Hypothalamus (tissue), 51 donors: ENCODE data around the gene TTC21B.

Source experiments
- DNase-seq, 51 donors: peaks; one replicate each; lab custom pipeline; 2025; lab: John Stamatoyannopoulos, UW

The TTC21B gene

DNA sequence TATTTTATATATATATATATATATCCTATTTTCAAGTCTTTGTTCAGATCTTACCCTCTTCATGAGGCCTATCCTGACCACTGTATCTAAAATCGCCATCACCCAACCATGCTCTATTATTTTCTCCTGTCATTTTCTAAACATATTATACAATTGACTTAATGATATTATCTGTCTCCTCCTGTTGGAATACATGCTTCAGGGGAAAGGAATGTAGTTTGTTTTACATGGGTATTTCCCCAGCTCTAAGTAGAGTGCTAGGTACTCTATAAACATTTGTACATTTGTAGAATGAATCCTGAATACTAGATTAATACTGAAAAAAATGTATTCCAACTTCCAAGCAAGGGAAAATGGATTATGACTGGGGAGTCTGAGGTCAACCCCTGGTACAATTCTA is 26.2 kb downstream of the TTC21B start:
- no peak for DNase-seq

DNA sequence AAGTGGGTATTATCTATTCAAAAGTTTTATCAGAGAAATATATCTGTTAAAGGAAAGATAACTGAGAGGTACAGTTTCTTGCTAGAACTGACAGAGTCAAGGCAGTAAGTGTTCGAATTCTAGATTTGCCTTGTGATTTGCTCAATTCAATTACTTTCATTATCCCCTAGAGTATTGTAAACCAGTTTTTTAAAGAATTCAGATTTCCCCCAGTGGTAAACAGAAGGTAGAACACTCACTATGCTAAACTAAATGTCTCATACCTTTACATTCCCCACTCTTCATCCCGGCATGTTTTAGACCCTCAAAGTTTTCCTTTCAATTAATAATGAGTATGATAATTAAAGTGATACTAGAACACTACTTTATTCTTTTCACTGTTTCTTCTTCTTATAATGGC is 28.6 kb downstream of the TTC21B start:
- DNase-seq = no peak

DNA sequence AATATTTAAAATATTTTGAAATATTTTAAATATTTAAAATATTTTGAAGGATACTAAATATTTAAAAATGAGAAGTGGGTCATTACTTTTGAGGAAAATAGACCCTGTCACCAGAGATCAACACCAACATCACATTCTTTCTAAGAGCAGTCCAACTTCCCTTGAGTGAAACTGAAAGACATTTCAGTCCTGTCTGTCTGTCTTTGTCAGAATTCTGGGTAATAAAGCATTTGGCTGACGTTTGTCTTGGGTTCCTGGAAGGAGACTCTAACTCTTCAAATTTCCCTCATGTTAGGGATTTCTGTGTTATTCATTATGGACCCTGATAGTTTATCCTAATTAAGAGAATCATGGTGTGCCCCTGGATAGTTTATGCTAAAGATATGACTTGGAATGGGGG is 32.8 kb downstream of the TTC21B start:
- no peak for DNase-seq

DNA sequence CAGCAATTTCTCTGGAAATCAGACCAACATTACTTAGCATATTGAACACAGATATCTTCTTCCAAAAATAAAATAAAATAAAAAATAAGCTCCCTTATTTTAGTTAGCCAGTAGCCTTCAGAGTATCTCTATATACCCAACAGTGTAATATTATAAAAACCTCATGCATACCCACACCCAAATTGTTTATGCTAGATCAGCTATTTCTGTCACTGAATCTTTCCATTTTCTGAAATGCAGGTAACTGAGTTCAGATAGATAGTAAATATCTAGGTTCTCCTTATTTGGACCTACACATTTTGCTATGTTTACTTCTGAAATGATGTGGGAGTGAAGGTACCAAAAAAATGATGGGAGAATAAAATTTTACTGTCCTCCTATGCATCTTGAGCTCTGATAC is 39.9 kb downstream of the TTC21B start:
- DNase-seq = no peak

DNA sequence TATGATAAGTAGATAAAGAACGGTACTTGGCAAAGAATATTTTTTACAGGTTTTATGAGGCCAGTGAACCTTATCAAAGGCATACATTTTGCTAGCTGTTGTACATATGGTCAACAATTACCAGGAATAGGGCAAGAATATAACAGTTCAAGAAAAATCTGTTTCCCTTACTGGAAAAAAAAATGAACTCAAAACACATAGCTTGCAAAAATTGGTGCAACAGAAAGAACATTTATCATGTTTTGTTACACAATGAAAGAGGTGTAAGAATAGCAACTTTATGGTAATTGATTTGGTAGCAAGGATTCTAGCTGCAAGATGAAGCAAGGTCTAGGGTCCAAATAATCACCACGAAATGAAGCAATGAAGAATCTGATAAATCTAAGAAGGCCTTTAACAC is 41.6 kb downstream of the TTC21B start:
- DNase-seq = no peak

DNA sequence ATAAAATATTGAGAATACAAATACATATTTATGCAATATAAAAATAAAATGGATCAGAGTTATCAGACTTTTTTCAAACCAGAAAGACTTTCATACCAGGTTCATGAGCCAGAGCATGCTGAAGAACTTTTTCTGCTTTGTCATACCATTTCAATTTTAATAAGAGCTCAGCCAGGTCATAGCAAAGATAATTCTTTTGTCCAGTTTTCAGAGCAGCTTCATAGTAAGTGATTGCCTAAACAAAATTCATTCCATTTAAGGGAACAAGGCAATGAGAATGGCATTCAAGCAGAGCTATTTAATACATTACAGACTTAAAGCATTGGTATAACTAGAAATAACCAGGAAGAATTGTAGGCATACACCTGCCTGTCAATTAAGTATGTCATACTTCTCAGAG is 42.3 kb downstream of the TTC21B start:
- DNase-seq = no peak

DNA sequence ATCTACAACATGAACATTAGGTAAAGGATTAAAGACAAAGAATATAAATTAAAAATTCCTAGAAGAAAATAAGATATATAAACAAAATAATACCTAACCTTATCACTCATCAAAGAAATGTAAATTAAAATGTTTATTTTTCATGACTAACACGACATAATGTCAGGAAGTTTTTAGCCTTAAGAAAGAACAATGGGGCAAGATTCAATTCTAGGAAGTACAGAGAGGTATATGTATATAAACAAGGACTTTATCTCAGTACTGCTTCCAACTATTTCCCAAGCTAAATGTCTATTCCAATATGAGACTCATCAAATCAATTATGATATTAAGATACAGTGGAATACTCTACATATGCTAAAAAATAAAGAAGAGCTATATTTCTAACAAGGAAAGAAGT is 44.1 kb downstream of the TTC21B start:
- no peak for DNase-seq

DNA sequence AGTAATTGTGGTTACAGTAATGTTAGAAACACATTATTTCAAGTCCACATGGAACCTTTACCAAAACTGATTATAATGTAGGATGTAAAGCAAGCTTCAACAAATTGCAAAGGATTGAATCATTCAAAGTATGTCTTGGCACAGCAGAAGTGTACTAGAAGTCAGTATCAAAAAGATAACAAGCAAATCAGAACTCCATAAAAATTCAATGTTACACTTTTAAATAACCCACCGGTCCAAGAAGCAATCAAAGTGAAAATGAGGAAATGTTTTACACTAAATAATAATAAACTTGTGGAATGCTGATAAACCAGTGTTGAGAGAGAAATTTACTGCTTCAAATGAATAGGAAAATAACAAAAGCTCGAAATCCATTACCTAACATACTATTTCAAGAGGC is 47.7 kb downstream of the TTC21B start:
- DNase-seq = no peak

DNA sequence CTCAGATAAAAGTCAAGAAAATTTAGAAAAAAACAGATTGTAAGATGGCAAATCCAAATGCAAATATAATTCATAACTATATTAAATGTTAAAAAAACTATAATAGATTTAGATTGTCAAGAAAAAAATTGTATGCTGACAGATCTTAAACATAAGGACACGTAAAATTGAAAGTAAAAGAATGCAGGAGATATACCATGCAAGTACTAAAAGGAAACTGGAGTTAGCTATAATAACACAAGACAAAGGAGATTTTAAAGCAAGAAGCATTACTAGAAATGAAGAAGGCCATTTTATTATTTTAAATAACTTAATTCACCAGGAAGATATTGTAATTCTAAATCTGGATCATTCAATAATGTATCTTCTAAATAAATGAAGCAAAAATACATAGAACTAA is 48.3 kb downstream of the TTC21B start:
- DNase-seq = no peak

DNA sequence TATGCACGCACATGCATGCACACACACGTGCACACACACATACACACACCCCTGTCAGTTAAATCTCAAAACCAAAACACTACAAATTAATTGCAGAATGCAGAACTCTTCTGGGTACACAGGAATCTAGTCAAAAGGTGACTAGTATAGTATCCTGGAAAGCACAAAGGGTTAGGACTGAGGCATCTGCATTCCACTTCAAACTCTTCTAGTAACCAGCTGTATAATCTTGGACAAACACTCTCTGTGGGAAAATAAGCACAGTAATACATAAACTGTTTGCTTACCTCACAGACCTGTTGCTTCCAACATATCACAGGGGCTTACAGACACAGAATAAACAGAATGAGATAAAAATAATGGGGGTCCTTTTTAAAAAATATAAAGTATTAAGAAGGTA is 49.1 kb downstream of the TTC21B start:
- DNase-seq = no peak

DNA sequence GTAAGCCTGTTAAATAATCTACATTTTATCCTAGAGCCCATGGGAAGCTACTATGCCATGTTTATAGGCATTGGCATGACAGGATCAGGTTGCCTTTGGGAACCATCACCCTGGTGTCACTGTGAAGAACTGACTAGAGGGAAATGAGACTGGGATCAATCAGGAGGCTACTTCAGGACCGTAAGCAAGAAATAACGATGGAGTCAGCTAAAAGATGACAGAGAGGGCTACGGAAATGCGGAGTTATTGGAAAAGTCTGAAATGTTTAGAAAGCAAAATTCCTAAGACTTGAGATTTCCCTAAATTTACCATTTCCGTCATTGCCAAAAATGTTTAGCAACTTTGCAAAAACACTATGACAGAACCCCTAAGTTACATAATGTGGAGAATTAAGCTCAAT is 50.2 kb downstream of the TTC21B start:
- DNase-seq = no peak

DNA sequence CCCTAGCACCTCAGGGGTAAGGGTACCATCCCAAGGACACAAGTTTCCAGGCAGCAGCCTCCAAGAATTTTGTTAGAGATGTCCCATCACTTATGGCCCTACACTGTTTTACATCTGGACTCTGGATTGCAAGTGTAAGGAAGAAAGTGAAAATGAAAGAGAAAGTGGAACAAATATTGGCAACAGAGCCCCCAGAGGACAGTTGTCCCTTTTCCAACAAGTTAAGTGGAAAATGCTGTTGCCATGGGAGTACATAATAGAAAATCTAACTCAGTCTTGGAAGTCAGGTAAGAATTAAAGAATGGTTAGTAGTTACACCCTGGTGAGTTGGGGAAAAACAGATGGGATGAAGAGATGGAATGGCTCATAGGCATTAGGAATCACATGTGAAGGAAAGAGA is 50.6 kb downstream of the TTC21B start:
- no peak for DNase-seq

DNA sequence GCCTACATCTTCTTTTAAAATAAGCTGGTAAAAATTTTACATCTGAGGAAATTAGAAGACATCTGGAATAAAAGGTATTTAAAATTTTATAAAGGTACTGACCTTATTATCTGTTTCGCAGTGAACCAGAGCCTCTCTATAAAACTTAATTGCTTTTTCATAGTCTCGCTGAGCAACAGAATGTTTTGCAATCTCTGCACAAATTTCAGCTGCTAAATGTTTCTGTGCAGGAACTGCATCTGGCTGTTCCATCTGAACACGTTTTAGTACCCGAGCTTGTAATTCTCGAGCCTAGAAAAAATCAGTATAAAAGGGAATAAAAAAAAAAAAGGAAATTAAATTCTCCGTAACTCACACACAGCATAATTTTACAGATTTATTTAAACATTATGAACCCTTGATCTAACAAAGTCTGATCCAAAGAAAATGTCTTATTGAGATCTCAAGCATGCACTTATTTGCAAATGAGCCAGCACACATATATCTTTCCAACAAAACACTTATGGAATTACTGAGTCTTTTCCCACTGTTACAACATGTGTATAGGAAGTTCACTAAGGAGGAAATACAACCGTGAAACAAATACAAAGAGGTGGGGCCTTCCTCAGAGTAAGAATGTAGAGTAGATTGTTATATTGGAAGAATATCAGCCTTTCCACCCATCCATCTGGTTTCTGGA is 51.8 kb downstream of the TTC21B start:
- DNase-seq = no peak

DNA sequence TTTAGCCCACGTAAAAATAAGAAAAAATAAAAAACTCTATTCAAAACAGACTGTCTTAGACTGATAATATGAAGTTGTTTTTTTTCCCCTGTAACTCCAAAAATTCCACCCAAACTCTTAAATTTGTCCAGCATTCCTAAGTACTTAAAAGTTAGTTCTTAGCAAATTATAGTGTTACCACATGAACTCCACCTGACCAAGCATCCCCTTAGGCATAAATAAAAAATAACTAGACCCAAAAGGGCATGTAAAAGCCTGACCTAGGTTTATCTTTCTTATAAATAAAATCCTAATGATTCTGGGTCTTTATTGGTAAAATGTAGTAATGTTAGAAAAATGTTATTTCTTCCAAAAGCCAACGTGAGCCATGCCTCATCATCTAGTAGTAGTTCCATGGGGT is 54.3 kb downstream of the TTC21B start:
- no peak for DNase-seq

DNA sequence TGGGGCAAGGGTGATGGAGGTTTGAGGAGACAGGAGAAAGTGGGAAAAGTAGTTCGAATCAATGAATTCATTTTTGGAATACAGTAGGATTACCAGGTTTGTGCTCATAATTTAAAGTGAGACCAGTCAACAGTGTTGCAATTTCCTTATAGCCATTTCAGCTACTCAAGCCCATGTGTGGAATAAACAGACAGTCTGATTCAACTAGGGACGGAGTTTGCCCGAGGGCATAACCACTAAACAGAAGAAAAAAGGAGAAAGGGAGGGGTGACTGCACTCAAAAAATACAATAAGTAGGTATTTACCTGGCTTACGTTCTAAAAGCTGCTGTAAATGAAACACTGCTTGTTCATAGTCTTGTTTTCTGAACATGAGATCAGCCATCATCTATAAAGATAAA is 55.2 kb downstream of the TTC21B start:
- DNase-seq = no peak

DNA sequence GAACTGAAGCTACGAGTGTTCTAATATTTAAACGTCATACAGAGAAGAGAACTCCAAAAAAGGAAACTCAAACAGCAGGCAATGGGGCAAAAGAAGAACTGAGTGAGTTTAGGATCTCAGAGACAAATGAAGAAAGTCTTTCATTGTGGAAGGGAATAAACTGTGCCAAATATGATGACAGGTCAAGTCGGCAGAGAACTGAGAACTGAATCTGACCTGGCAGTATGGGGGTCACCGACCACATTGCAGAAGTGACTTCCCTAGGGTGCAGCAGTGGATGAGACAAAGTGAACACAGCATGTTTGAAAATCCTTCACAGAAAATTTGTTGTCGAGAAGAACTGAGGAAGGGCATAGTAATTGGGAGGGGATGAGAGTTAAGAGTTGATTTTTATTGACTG is 55.9 kb downstream of the TTC21B start:
- DNase-seq = no peak

DNA sequence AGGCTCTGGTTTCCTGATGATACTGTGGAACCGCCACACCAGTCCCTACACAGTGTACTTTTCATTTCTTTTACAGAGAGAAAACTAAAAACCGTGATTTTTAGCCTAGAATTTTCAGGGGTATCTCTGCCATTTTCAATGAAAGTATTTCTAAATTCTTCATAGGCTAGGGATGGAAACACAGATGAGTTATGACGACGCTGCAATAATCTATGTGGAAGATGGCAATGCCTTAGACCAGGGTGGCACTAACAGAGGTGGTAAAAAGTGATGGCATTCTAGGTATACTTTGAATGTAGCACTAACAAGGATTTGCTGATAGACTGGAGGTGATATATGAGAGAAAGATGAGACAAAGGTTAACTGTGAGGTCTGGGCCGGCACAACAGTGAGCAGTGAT is 56.5 kb downstream of the TTC21B start:
- DNase-seq = no peak

DNA sequence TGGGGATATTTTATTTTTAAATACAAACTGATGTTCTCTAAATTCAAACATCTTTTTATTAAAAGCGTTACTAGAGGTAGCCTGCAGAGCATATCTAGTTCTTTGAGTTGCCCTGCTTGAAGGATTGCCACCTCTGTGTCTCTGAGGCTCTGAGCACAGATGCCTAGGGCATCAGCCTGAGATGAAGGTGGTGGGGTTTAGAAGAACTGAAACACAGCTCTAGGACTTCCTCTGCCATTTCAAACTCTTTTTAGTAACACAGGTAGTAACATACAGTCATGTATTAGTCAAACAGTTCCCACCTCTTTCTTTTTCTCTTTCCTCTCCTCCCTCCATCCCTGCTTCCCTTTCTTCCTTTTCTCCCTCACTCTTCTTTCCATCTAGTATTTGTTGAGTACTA is 57.6 kb downstream of the TTC21B start:
- DNase-seq = no peak

DNA sequence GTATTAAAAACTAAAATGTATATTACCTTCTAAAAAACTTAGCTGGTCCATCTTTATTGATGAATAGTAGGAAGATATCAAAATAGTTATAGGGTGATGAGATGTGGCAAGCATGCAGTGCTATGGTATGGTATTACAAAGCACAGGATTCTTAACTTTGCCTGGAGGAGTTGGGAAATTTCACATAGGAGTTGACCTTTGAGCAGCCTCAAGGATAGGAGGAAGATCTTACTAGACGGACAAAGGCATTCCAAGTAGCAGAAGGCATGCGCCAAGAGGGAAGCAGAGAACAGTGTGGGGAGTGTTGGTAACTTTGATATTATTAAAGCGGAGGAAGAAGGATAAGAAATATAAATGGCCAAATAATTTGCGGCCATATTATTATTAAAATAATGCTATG is 60.0 kb downstream of the TTC21B start:
- DNase-seq = no peak

DNA sequence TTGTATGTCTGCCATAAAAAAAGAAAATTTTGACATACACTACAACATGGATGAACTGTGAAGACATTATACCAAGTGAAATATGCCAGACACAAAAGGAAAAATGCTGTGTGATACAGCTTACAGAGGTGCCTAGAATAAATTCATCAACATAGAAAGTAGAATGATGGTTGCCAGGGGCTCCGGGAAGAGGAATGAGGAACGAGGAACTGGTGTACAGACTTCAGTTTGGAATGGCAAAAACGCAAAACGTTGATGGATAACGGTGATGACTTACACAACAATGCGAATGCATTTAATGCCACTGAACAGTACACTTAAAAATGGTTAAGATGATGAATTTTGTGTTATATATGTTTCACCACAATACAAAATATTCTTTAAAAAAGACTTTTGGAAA is 61.0 kb downstream of the TTC21B start:
- DNase-seq = no peak

DNA sequence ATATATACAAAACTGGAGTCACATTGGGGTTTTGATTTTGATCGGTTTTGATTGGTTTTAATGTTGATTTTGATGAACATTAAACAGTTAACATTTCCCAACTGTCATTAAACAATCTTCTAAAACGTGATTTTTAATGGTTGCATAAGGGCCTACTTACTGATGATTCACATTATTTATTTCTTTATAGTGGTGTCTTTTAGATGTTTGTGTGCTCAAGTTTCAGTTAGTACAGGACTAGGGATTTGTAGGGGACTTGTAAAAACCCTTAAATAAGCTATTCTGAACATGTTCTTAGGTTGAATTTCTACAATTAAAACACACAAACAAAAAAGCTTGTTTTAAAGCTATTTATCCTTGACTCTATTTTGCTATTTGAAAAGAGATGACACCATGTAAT is 61.6 kb downstream of the TTC21B start:
- DNase-seq = no peak

DNA sequence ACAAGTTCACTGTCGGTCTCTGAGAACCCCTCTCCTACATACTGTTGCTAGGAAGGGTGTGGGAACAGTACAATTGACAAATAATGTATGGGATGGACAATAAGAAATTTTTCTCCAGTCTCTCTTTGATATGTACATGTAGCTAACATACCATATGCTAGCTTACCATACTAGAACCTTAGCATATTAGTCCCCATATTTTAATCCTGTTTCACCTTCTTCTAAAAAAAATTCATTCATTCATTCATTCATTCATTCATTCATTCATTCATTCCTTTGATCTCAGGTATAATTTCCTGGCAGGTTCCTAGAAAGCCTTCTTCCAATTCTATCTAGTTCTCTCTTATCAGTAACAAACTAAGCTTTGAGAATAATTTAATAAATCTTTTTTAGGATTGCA is 62.2 kb downstream of the TTC21B start:
- DNase-seq = no peak

DNA sequence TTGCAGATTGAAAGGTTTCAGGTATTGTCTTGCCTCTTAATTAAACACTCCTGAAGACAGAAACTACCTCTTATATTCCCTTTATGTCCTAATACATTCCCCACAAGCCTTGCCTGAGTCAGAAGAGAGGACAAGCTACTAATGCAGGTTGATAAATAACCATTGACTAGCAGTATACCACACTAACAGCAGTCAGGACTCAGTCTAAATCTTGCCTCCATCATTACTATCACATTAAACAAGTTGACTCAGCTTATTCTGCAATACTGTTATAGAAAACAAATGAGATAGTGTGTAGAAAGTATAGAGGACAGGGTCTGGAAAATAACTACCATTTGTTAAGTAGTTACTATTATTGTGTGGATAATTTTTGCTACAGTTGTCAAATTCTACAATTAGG is 63.8 kb downstream of the TTC21B start:
- DNase-seq = peak in 1 of 51 donors; percentile 42

DNA sequence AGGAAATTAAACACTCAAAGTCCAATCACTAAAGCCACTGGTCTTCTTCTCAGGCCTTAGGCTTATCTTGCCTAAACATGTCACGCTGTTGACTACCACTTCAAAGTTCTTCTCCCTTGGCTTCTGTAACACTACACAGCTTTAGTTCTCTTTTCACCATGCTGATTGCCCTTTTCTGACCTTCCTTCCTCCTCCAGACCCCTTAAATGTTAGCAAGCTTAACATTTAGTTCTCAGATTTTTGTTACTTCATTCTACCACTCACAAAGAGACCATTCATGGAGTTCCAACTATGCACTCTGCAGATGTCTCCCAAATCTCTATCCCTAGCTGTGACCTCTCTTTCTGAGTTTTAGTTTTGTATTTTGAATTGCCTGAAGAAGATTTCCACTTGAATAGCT is 64.4 kb downstream of the TTC21B start:
- DNase-seq = peak in 1 of 51 donors; percentile 42
